Measurements from ENCODE around the gene NFAM1. TPM values are rescaled to one million over a fixed set of nuclear protein-coding genes. Genes with fewer than 3 reads are reported as not detected.

Gene NFAM1
- total and polyA plus RNA-seq, 2 experiments from 2014 or later: 0.11 to 0.49 TPM

GRCh38 chr22:42364604-42365110 lies 67.5 kb downstream of the NFAM1 start:
- H3K4me2 ChIP-seq: peak overlapping the region; percentile 77
- peaks cover 27% of the 10 kb centered on the region for H3K27me3 Mint-ChIP-seq (ENCODE audit: insufficient read depth, low read depth, poor library complexity)
- H3K36me3 Mint-ChIP-seq (ENCODE audit: low read depth): peaks cover 7% of the 10 kb centered on the region; the same call in 1 of the 3 replicates
- peaks cover 14% of the 10 kb centered on the region for H3K27me3 ChIP-seq (ENCODE audit: insufficient read depth)
- H3K27ac ChIP-seq (ENCODE audit: low read depth): peak overlapping the region; percentile 89
- no peaks in the 10 kb centered on the region for H3K9me3 Mint-ChIP-seq
- no peak for ATAC-seq
- H3K4me3 Mint-ChIP-seq: peak overlapping the region; percentile 67
- no peak for DNase-seq (ENCODE audit: low spot score)
- peak overlapping the region; percentile 42 for H3K4me3 ChIP-seq
- no peaks in the 10 kb centered on the region for H3K9me2 ChIP-seq (ENCODE audit: insufficient read depth)
- H3K4me1 ChIP-seq (ENCODE audit: insufficient read depth): peaks cover 45% of the 10 kb centered on the region
- no peaks in the 10 kb centered on the region; the same call in 1 of the 2 replicates for H4K20me1 ChIP-seq (replicated peaks; ENCODE audit: insufficient read depth)
- no peaks in the 10 kb centered on the region; the same call in 1 of the 2 replicates for H3K36me3 ChIP-seq (ENCODE audit: insufficient read depth)
- peaks cover 54% of the 10 kb centered on the region for H3K4me1 Mint-ChIP-seq
- H3K79me2 ChIP-seq (replicated peaks; ENCODE audit: insufficient read depth): peaks cover 43% of the 10 kb centered on the region
- H3K27ac Mint-ChIP-seq: peak overlapping the region; percentile 90
- H2AFZ ChIP-seq: no peak overlapping the region
- H3F3A ChIP-seq (replicated peaks; ENCODE audit: low read depth): peaks cover 18% of the 10 kb centered on the region
- no peak for TF ChIP-seq REST (IDR thresholded peaks at IDR 0.05; ENCODE audit: unreplicated experiment)
- TF ChIP-seq EZH2 (IDR thresholded peaks at IDR 0.05; ENCODE audit: low read depth, unreplicated experiment): no peak
- TF ChIP-seq JUNB (IDR thresholded peaks at IDR 0.05; ENCODE audit: unreplicated experiment): no peak
- TF ChIP-seq CREB1 (CRISPR knock-in tag; IDR thresholded peaks at IDR 0.05; ENCODE audit: low read depth): peak; percentile 30; the same call in 1 of the 2 replicates

DNA sequence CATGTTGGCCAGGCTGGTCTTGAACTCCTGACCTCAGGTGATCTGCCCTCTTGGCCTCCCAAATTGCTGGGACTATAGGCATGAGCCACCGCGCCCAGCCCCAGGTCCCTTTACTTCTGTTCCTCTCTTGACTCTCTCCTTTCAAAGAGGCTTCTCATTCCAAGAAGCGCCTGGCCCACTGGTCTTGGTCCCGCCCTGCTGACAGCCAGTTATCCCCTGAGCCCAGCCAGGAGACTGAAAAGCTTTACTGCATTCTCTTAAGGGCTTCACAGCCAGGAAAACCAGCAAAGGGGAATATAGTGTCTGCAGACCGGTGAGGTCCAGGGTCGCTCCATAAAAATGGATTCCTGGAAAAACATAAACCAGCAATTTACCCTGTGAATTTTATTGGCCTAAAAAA lies 68.3 kb downstream of the NFAM1 start:
- no peaks in the 10 kb centered on the region; the same call in 1 of the 2 replicates for H3K36me3 ChIP-seq (ENCODE audit: insufficient read depth)
- Mint-ChIP-seq H3K4me1 (peaks cover 51% of the 10 kb centered on the region), H3K36me3 (ENCODE audit: low read depth) (peaks cover 7% of the 10 kb centered on the region; the same call in 1 of the 3 replicates), H3K27ac (no peak overlapping the region), H3K27me3 (ENCODE audit: insufficient read depth, low read depth, poor library complexity) (peaks cover 27% of the 10 kb centered on the region), H3K4me3 (no peak overlapping the region), H3K9me3 (no peaks in the 10 kb centered on the region)
- ATAC-seq: no peak
- no peak overlapping the region for H2AFZ ChIP-seq
- H3K27ac ChIP-seq (ENCODE audit: low read depth): no peak overlapping the region
- H4K20me1 ChIP-seq (replicated peaks; ENCODE audit: insufficient read depth): no peaks in the 10 kb centered on the region; the same call in 1 of the 2 replicates
- H3K27me3 ChIP-seq (ENCODE audit: insufficient read depth): peaks cover 14% of the 10 kb centered on the region
- H3K4me2 ChIP-seq: no peak overlapping the region
- no peak for DNase-seq (ENCODE audit: low spot score)
- H3F3A ChIP-seq (replicated peaks; ENCODE audit: low read depth): peaks cover 15% of the 10 kb centered on the region
- no peak overlapping the region for H3K4me3 ChIP-seq
- H3K4me1 ChIP-seq (ENCODE audit: insufficient read depth): peaks cover 43% of the 10 kb centered on the region
- no peaks in the 10 kb centered on the region for H3K9me2 ChIP-seq (ENCODE audit: insufficient read depth)
- H3K79me2 ChIP-seq (replicated peaks; ENCODE audit: insufficient read depth): peaks cover 43% of the 10 kb centered on the region
- no peak for TF ChIP-seq ZNF331 (CRISPR knock-in tag; IDR thresholded peaks at IDR 0.05; ENCODE audit: low read depth)
- TF ChIP-seq EZH2phosphoT487 (IDR thresholded peaks at IDR 0.05; ENCODE audit: unreplicated experiment): no peak
- no peak for TF ChIP-seq POLR2AphosphoS5 (IDR thresholded peaks at IDR 0.05; ENCODE audit: low read depth)
- TF ChIP-seq ZNF114 (CRISPR knock-in tag; IDR thresholded peaks at IDR 0.05): no peak
- no peak for TF ChIP-seq ETS1 (IDR thresholded peaks at IDR 0.05)
- no peak for TF ChIP-seq NANOG (IDR thresholded peaks at IDR 0.05; ENCODE audit: borderline replicate concordance)
- TF ChIP-seq CREB1 (CRISPR knock-in tag; IDR thresholded peaks at IDR 0.05; ENCODE audit: low read depth): no peak
- no peak for TF ChIP-seq CTCF (conservative IDR thresholded peaks at IDR 0.05; ENCODE audit: low read depth in 2 of 2)
- TF ChIP-seq JUNB (IDR thresholded peaks at IDR 0.05; ENCODE audit: unreplicated experiment): no peak
- no peak for TF ChIP-seq STAT1 (IDR thresholded peaks at IDR 0.05; ENCODE audit: unreplicated experiment)

Measured in GM23338 (cell line).